ENCODE measurements around the gene ADAM22. TPM values are rescaled to one million over a fixed set of nuclear protein-coding genes. Genes with fewer than 3 reads are reported as not detected.

Gene ADAM22
- total RNA-seq, 4 donors from 2014 or later, result 0.53 to 2.7 (median 1.5) TPM

DNA sequence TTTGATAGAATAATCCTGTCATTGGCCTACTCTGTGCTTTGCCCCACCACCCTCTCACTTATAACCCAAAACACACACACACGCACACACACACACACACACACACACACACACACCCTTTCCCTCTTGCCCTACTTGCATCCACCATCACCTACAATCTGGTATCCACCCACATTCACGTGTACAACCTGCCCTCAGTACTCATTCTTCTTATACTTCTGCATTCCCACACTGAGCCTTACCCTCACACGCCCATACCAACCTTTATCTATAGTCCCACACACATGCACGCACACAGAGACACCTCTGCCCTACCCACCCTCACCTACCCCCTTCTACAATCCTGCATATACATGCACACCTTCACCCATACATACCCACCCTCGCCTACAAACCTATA is 296.6 kb downstream of the ADAM22 start:
- H3K27ac ChIP-seq, result no peak overlapping the region
- H3K27me3 ChIP-seq, result no peaks in the 10 kb centered on the region
- no peaks in the 10 kb centered on the region for H3K4me1 ChIP-seq
- TF ChIP-seq POLR2AphosphoS5 (IDR thresholded peaks at IDR 0.05), result no peak
- no peak for TF ChIP-seq POLR2A (IDR thresholded peaks at IDR 0.05)
- TF ChIP-seq EP300 (IDR thresholded peaks at IDR 0.05), result no peak
- TF ChIP-seq CTCF (IDR thresholded peaks at IDR 0.05), result no peak
- DNase-seq (ENCODE audit: low spot score in 2 of 2), result no peak
- H3K36me3 ChIP-seq, result no peaks in the 10 kb centered on the region
- no peak overlapping the region for H3K4me3 ChIP-seq
- no peaks in the 10 kb centered on the region for H3K9me3 ChIP-seq
- 79% methylated on average over 5 of the region's 5 CpGs for whole genome bisulfite sequencing

DNA sequence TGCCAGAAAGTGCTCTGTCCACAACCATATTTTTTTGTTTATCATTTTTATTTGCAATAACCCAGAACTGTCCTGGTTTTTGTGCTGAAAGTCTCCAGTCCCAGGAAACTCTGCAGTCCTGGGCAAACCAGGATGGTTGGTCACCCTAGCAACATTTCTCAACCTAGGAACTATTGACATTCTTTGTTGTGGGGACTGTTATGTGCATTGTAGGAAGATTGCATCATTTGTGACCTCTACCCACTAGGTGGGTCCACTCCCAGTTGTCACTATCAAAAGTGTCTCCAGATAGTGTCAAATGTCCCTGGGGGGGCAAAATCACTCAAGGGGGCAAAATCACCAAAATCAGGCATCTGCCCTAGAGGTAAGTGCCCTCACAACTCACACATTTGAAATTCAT is 299.8 kb downstream of the ADAM22 start:
- DNase-seq (ENCODE audit: low spot score in 2 of 2), result no peak
- Histone ChIP-seq H3K36me3 (no peaks in the 10 kb centered on the region), H3K4me1 (no peaks in the 10 kb centered on the region), H3K27ac (no peak overlapping the region), H3K4me3 (no peak overlapping the region), H3K27me3 (no peaks in the 10 kb centered on the region), H3K9me3 (no peaks in the 10 kb centered on the region)
- TF ChIP-seq POLR2AphosphoS5 (IDR thresholded peaks at IDR 0.05) (no peak), EP300 (IDR thresholded peaks at IDR 0.05) (no peak), CTCF (IDR thresholded peaks at IDR 0.05) (no peak), POLR2A (IDR thresholded peaks at IDR 0.05) (no peak)

DNA sequence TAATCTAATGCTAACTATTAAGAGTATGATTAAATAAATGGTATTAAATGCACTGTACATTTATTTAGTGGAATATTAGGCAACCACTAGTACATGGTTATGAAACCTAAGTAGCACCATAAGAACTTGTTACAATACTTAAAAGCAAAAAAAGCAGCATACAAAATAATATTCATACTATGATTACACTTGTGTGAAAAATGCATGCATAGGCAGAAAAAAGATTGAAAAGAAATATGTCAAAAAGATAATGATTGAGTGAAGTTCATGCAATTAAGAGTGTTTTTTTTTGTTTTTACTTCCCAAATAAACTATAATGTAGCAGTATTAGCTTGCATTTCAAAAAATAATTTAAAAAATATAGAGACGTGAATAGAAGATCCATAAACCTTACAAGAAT is 305.8 kb downstream of the ADAM22 start:
- WGBS, result 94% methylated on average over 1 of the region's 1 CpG
- Histone ChIP-seq H3K36me3 (no peaks in the 10 kb centered on the region), H3K27ac (no peak overlapping the region), H3K4me1 (peaks cover 3% of the 10 kb centered on the region), H3K27me3 (no peaks in the 10 kb centered on the region), H3K4me3 (no peak overlapping the region), H3K9me3 (no peaks in the 10 kb centered on the region)
- no peak for TF ChIP-seq CTCF (IDR thresholded peaks at IDR 0.05)
- no peak for TF ChIP-seq EP300 (IDR thresholded peaks at IDR 0.05)
- TF ChIP-seq POLR2AphosphoS5 (IDR thresholded peaks at IDR 0.05), result no peak
- no peak for TF ChIP-seq POLR2A (IDR thresholded peaks at IDR 0.05)
- no peak for DNase-seq (ENCODE audit: low spot score in 2 of 2)

- DNase-seq (ENCODE audit: low spot score in 2 of 2), result no peak
- H3K27ac ChIP-seq, result no peak overlapping the region
- no peaks in the 10 kb centered on the region for H3K36me3 ChIP-seq
- TF ChIP-seq CTCF (IDR thresholded peaks at IDR 0.05) (peak; percentile 63 to 76), POLR2A (IDR thresholded peaks at IDR 0.05) (no peak)
- 39% methylated on average over 2 of the region's 2 CpGs for WGBS
- H3K9me3 ChIP-seq, result no peaks in the 10 kb centered on the region
- H3K4me1 ChIP-seq, result peaks cover 3% of the 10 kb centered on the region
- no peaks in the 10 kb centered on the region for H3K27me3 ChIP-seq
- no peak overlapping the region for H3K4me3 ChIP-seq
These were observed 309.4 kb downstream of the ADAM22 start for GRCh38 chr7:88243345-88243909.

DNA sequence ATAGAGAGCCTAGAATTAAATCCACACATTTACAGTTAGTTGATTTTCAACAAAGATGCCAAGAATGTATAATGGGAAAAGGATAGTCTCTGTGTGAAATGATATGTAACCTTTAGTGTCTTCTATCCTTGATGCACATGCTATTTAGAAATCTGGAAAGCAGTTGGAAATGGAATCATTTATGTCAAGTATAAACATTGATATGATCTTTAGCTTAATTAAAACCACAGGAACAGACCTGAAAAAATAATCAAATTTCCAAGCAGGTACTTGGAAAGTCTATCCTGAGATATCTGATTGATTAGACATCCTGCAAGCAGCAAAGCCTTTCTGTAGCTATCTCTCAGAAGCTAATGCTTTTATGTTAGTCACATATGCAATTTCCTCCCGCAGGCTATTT is 310.2 kb downstream of the ADAM22 start:
- Histone ChIP-seq H3K4me1 (peaks cover 3% of the 10 kb centered on the region), H3K27me3 (no peaks in the 10 kb centered on the region), H3K4me3 (no peak overlapping the region), H3K27ac (no peak overlapping the region), H3K9me3 (no peaks in the 10 kb centered on the region), H3K36me3 (no peaks in the 10 kb centered on the region)
- TF ChIP-seq POLR2A (IDR thresholded peaks at IDR 0.05) (no peak), EP300 (IDR thresholded peaks at IDR 0.05) (no peak)
- DNase-seq (ENCODE audit: low spot score in 2 of 2), result no peak
- WGBS, result 90% methylated on average over 1 of the region's 1 CpG

Other genes starting within 250 kb of the ADAM22 start
- 10 to 100 TPM; 14.5 to 68.8 (median 19.8) TPM for gene SLC25A40, start 57.9 kb upstream of the ADAM22 start, total RNA-seq
- 10 to 100 TPM; 16.7 to 32.1 (median 20.1) TPM for gene DBF4, start 57.8 kb upstream of the ADAM22 start, total RNA-seq